ENCODE results near the gene PMEPA1. TPM values are rescaled to one million over a fixed set of nuclear protein-coding genes. Genes with fewer than 3 reads are reported as not detected.

PMEPA1 gene
- total RNA-seq, 2 experiments from 2014 or later: 0.76 to 1.3 TPM

GRCh38 chr20:57693002-57693582 is 16.7 kb downstream of the PMEPA1 start:
- DNase-seq: no peak
- Mint-ChIP-seq H3K36me3 (ENCODE audit: low read depth) (no peaks in the 10 kb centered on the region), H3K27ac (no peak overlapping the region), H3K9me3 (no peaks in the 10 kb centered on the region), H3K4me1 (peaks cover 10% of the 10 kb centered on the region), H3K27me3 (no peaks in the 10 kb centered on the region), H3K4me3 (no peak overlapping the region)
- POLR2A ChIA-PET: no interaction called here
- CTCF ChIA-PET: interaction anchor here (0.5 kb wide), 1 partner anchor 1308 kb away, joined by 3 read pairs; no protein-coding TSS in a partner anchor

- H3K4me1 Mint-ChIP-seq: peaks cover 3% of the 10 kb centered on the region
- CTCF ChIA-PET: no interaction called here
- no peaks in the 10 kb centered on the region for H3K36me3 Mint-ChIP-seq (ENCODE audit: low read depth)
- H3K27ac Mint-ChIP-seq: no peak overlapping the region
- H3K27me3 Mint-ChIP-seq: no peaks in the 10 kb centered on the region
- DNase-seq: no peak
- H3K9me3 Mint-ChIP-seq: no peaks in the 10 kb centered on the region
- no peak overlapping the region for H3K4me3 Mint-ChIP-seq
- POLR2A ChIA-PET: no interaction called here
Observed at GRCh38 chr20:57692393-57692792, 17.4 kb downstream of the PMEPA1 start.

GRCh38 chr20:57691699-57692098 is 18.1 kb downstream of the PMEPA1 start:
- H3K9me3 Mint-ChIP-seq: no peaks in the 10 kb centered on the region
- CTCF ChIA-PET: no interaction called here
- no peak for DNase-seq
- no peak overlapping the region for H3K4me3 Mint-ChIP-seq
- no peaks in the 10 kb centered on the region for H3K36me3 Mint-ChIP-seq (ENCODE audit: low read depth)
- no peak overlapping the region for H3K27ac Mint-ChIP-seq
- POLR2A ChIA-PET: interaction anchor here (1.2 kb wide), 1 partner anchor 81 kb away, joined by 3 read pairs; no protein-coding TSS in a partner anchor
- H3K27me3 Mint-ChIP-seq: no peaks in the 10 kb centered on the region
- no peaks in the 10 kb centered on the region for H3K4me1 Mint-ChIP-seq

GRCh38 chr20:57690525-57690924 is 19.3 kb downstream of the PMEPA1 start:
- Mint-ChIP-seq H3K4me3 (no peak overlapping the region), H3K9me3 (no peaks in the 10 kb centered on the region), H3K27me3 (no peaks in the 10 kb centered on the region), H3K36me3 (ENCODE audit: low read depth) (no peaks in the 10 kb centered on the region), H3K27ac (no peak overlapping the region), H3K4me1 (no peaks in the 10 kb centered on the region)
- DNase-seq: no peak
- ChIA-PET CTCF (interaction anchor here (1.5 kb wide), 1 partner anchor 68 kb away, joined by 3 read pairs; no protein-coding TSS in a partner anchor), POLR2A (interaction anchor here (1.2 kb wide), 1 partner anchor 82 kb away, joined by 3 read pairs; no protein-coding TSS in a partner anchor)

GRCh38 chr20:57689745-57690481 is 19.9 kb downstream of the PMEPA1 start:
- ChIA-PET CTCF (interaction anchor here (1.5 kb wide), 1 partner anchor 67 kb away, joined by 3 read pairs; no protein-coding TSS in a partner anchor), POLR2A (no interaction called here)
- Mint-ChIP-seq H3K36me3 (ENCODE audit: low read depth) (no peaks in the 10 kb centered on the region), H3K4me3 (no peak overlapping the region), H3K27ac (no peak overlapping the region), H3K4me1 (no peaks in the 10 kb centered on the region), H3K9me3 (no peaks in the 10 kb centered on the region), H3K27me3 (no peaks in the 10 kb centered on the region)
- no peak for DNase-seq

- Mint-ChIP-seq H3K36me3 (ENCODE audit: low read depth) (no peaks in the 10 kb centered on the region), H3K4me3 (no peak overlapping the region), H3K27me3 (no peaks in the 10 kb centered on the region), H3K4me1 (no peaks in the 10 kb centered on the region), H3K27ac (no peak overlapping the region), H3K9me3 (no peaks in the 10 kb centered on the region)
- POLR2A ChIA-PET: no interaction called here
- CTCF ChIA-PET: no interaction called here
- DNase-seq: no peak
Observed at GRCh38 chr20:57688864-57689263, 21.0 kb downstream of the PMEPA1 start.

- no peak for DNase-seq
- H3K4me3 Mint-ChIP-seq: no peak overlapping the region
- ChIA-PET CTCF (no interaction called here), POLR2A (no interaction called here)
- H3K4me1 Mint-ChIP-seq: no peaks in the 10 kb centered on the region
- H3K27me3 Mint-ChIP-seq: no peaks in the 10 kb centered on the region
- H3K36me3 Mint-ChIP-seq (ENCODE audit: low read depth): no peaks in the 10 kb centered on the region
- no peaks in the 10 kb centered on the region for H3K9me3 Mint-ChIP-seq
- H3K27ac Mint-ChIP-seq: no peak overlapping the region
Observed at GRCh38 chr20:57688295-57688694, 21.5 kb downstream of the PMEPA1 start.

- no peaks in the 10 kb centered on the region for H3K4me1 Mint-ChIP-seq
- ChIA-PET POLR2A (no interaction called here), CTCF (no interaction called here)
- no peaks in the 10 kb centered on the region for H3K27me3 Mint-ChIP-seq
- H3K4me3 Mint-ChIP-seq: no peak overlapping the region
- DNase-seq: no peak
- H3K9me3 Mint-ChIP-seq: no peaks in the 10 kb centered on the region
- no peaks in the 10 kb centered on the region for H3K36me3 Mint-ChIP-seq (ENCODE audit: low read depth)
- no peak overlapping the region for H3K27ac Mint-ChIP-seq
Observed at GRCh38 chr20:57686931-57687652, 22.7 kb downstream of the PMEPA1 start.

- Mint-ChIP-seq H3K27ac (no peak overlapping the region), H3K4me3 (no peak overlapping the region), H3K27me3 (no peaks in the 10 kb centered on the region), H3K9me3 (no peaks in the 10 kb centered on the region), H3K4me1 (no peaks in the 10 kb centered on the region), H3K36me3 (ENCODE audit: low read depth) (no peaks in the 10 kb centered on the region)
- DNase-seq: no peak
- POLR2A ChIA-PET: no interaction called here
- CTCF ChIA-PET: no interaction called here
Observed at GRCh38 chr20:57685146-57685758, 24.6 kb downstream of the PMEPA1 start.

GRCh38 chr20:57684808-57685140 is 25.0 kb downstream of the PMEPA1 start:
- Mint-ChIP-seq H3K27ac (no peak overlapping the region), H3K9me3 (no peaks in the 10 kb centered on the region), H3K4me1 (no peaks in the 10 kb centered on the region), H3K27me3 (no peaks in the 10 kb centered on the region), H3K4me3 (no peak overlapping the region), H3K36me3 (ENCODE audit: low read depth) (no peaks in the 10 kb centered on the region)
- no peak for DNase-seq
- POLR2A ChIA-PET: no interaction called here
- CTCF ChIA-PET: no interaction called here

GRCh38 chr20:57683881-57684807 is 25.7 kb downstream of the PMEPA1 start:
- H3K27me3 Mint-ChIP-seq: no peaks in the 10 kb centered on the region
- no peak overlapping the region for H3K27ac Mint-ChIP-seq
- no peaks in the 10 kb centered on the region for H3K9me3 Mint-ChIP-seq
- no peaks in the 10 kb centered on the region for H3K4me1 Mint-ChIP-seq
- DNase-seq: no peak
- POLR2A ChIA-PET: no interaction called here
- H3K4me3 Mint-ChIP-seq: no peak overlapping the region
- CTCF ChIA-PET: no interaction called here
- H3K36me3 Mint-ChIP-seq (ENCODE audit: low read depth): no peaks in the 10 kb centered on the region

- H3K27ac Mint-ChIP-seq: no peak overlapping the region
- no peak overlapping the region for H3K4me3 Mint-ChIP-seq
- ChIA-PET CTCF (interaction anchor here (0.8 kb wide), 1 partner anchor 29 kb away, joined by 3 read pairs; no protein-coding TSS in a partner anchor), POLR2A (no interaction called here)
- no peaks in the 10 kb centered on the region for H3K9me3 Mint-ChIP-seq
- DNase-seq: no peak
- H3K36me3 Mint-ChIP-seq (ENCODE audit: low read depth): no peaks in the 10 kb centered on the region
- no peaks in the 10 kb centered on the region for H3K4me1 Mint-ChIP-seq
- no peaks in the 10 kb centered on the region for H3K27me3 Mint-ChIP-seq
Observed at GRCh38 chr20:57683287-57683686, 26.5 kb downstream of the PMEPA1 start.

Measured in activated CD4-positive, alpha-beta memory T cell treated with anti-CD3 and anti-CD28 coated beads, Interleukin-2, amount 10 ng/mL, durations not matched to agents 7 days and 5 days (primary cell).